A549 (cell line): ENCODE data around the gene NYNRIN.

Experiments used
- CHD2 ChIP-seq: fragments of 150-350 bp; IDR thresholded peaks from 2 replicates; pipeline ENCODE4 v1.6.1; 2014; ENCODE audit warnings: low read length; ENCODE audit not compliant: partially characterized antibody
- CHD4 ChIP-seq: fragments of 200-600 bp; sonication (generic); IDR thresholded peaks from 2 replicates; pipeline ENCODE4 v1.6.1; 2016; ENCODE audit warnings: antibody characterized with exemption, mild to moderate bottlenecking, borderline replicate concordance
- EHF ChIP-seq: fragments of 250-450 bp; sonication (Bioruptor Pico); IDR thresholded peaks from 2 replicates; pipeline ENCODE4 v1.5.0; 2020; ENCODE audit warnings: mild to moderate bottlenecking
- EHMT2 ChIP-seq: fragments of 200-600 bp; sonication (generic); IDR thresholded peaks from 2 replicates; pipeline ENCODE4 v1.6.1; 2016; ENCODE audit warnings: antibody characterized with exemption, low read depth, mild to moderate bottlenecking, moderate library complexity
- EP300 ChIP-seq, 2 experiments: fragments of >200 bp; sonication (Bioruptor Twin); formaldehyde crosslinking; IDR thresholded peaks; 2 replicates in 1 of 2; 3 replicates in 1 of 2; pipeline ENCODE4 v1.6.1; 2016 to 2017
- MAFK ChIP-seq: fragments of 450-650 bp; IDR thresholded peaks from 2 replicates; pipeline ENCODE4 v1.6.1; 2014; ENCODE audit not compliant: partially characterized antibody
- MYC ChIP-seq: IDR thresholded peaks from 2 replicates; pipeline ENCODE4 v1.6.1; 2012; ENCODE audit warnings: mild to moderate bottlenecking, inconsistent platforms, low read length, improper control_type of control experiment, borderline replicate concordance
- NR3C1 ChIP-seq: fragments of >200 bp; sonication (Bioruptor Twin); formaldehyde crosslinking; IDR thresholded peaks from 3 replicates; pipeline ENCODE4 v1.6.1; 2017
- ZSCAN20 ChIP-seq: fragments of 250-450 bp; sonication (Bioruptor Pico); IDR thresholded peaks from 2 replicates; pipeline ENCODE4 v1.8.0; 2022; ENCODE audit warnings: mild to moderate bottlenecking, moderate library complexity
- TF ChIP-seq, protein P1 (sequence below): fragments of >200 bp; sonication (Bioruptor Twin); formaldehyde crosslinking; IDR thresholded peaks from 3 replicates; pipeline ENCODE4 v1.5.1; 2016
- TF ChIP-seq, protein P2 (sequence below): IDR thresholded peaks from 2 replicates; pipeline ENCODE4 v1.6.1; 2012
- TF ChIP-seq, protein P3 (sequence below): fragments of >200 bp; sonication (Bioruptor Twin); formaldehyde crosslinking; IDR thresholded peaks from 2 replicates; pipeline ENCODE4 v1.6.1; 2016
- TF ChIP-seq, protein P4 (sequence below): IDR thresholded peaks from 2 replicates; pipeline ENCODE4 v1.6.1; 2012; ENCODE audit warnings: low read depth, borderline replicate concordance

DNA sequence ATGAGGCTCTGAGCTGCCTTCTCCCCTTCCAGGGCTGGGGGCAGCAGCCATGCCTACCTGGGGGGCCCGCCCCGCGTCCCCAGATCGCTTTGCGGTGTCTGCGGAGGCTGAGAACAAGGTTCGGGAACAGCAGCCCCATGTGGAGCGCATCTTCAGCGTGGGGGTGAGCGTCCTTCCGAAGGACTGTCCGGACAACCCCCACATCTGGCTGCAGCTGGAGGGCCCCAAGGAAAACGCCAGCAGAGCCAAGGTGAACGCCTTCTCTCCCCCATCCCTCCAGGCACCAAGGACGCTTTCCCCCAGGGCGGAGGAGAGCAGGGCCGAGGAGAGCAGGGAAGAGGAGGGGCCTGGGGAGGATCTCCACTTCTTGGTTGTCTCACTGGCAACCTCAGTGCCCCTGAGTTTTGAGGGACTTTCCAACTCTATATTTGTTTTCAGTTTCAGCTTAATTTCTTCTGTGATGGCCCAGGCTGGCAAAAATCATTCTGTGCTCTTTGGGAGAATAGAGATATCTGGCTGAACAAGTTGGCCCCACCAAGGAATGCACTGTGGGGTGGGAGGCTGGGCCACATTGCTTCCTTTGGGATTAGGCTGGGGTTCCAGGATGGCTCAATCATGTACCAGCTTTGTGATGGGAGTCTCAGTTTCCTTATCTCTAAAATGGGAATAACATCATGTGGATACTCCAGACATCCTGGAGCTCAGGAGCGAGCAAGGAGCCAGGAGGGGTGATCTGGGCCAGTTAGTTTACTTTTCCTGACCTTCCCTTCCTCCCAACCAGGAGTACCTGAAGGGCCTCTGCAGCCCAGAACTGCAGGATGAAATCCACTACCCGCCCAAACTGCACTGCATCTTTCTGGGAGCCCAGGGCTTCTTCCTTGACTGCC, 32.1 kb downstream of the NYNRIN start:
- TF ChIP-seq, protein P1, sequence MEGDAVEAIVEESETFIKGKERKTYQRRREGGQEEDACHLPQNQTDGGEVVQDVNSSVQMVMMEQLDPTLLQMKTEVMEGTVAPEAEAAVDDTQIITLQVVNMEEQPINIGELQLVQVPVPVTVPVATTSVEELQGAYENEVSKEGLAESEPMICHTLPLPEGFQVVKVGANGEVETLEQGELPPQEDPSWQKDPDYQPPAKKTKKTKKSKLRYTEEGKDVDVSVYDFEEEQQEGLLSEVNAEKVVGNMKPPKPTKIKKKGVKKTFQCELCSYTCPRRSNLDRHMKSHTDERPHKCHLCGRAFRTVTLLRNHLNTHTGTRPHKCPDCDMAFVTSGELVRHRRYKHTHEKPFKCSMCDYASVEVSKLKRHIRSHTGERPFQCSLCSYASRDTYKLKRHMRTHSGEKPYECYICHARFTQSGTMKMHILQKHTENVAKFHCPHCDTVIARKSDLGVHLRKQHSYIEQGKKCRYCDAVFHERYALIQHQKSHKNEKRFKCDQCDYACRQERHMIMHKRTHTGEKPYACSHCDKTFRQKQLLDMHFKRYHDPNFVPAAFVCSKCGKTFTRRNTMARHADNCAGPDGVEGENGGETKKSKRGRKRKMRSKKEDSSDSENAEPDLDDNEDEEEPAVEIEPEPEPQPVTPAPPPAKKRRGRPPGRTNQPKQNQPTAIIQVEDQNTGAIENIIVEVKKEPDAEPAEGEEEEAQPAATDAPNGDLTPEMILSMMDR = no peak
- TF ChIP-seq, protein P2, sequence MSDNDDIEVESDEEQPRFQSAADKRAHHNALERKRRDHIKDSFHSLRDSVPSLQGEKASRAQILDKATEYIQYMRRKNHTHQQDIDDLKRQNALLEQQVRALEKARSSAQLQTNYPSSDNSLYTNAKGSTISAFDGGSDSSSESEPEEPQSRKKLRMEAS = no peak
- TF ChIP-seq NR3C1 (no peak), ZSCAN20 (CRISPR knock-in tag) (no peak), EHF (CRISPR knock-in tag) (no peak), EP300 (IDR thresholded peaks at IDR 0.05) (no peak), MAFK (no peak), MYC (no peak), EHMT2 (no peak), CHD4 (no peak), CHD2 (no peak)
- TF ChIP-seq, protein P3, sequence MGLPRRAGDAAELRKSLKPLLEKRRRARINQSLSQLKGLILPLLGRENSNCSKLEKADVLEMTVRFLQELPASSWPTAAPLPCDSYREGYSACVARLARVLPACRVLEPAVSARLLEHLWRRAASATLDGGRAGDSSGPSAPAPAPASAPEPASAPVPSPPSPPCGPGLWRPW = no peak
- TF ChIP-seq, protein P4, sequence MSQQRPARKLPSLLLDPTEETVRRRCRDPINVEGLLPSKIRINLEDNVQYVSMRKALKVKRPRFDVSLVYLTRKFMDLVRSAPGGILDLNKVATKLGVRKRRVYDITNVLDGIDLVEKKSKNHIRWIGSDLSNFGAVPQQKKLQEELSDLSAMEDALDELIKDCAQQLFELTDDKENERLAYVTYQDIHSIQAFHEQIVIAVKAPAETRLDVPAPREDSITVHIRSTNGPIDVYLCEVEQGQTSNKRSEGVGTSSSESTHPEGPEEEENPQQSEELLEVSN = no peak
